ENCODE data around the gene TTC28.
A peak's percentile ranks its signal among the peaks of the same experiment; 100 is the strongest.

Gene TTC28

GRCh38 chr22:28019881-28020861, 659.5 kb downstream of the TTC28 start:
- DNase-seq (ENCODE audit: low read depth), result peak; percentile 54

GRCh38 chr22:28019360-28019759, 660.3 kb downstream of the TTC28 start:
- no peak for DNase-seq (ENCODE audit: low read depth)

GRCh38 chr22:28018461-28018927, 661.1 kb downstream of the TTC28 start:
- DNase-seq (ENCODE audit: low read depth), result no peak

GRCh38 chr22:28017859-28018258, 661.8 kb downstream of the TTC28 start:
- DNase-seq (ENCODE audit: low read depth), result no peak

- DNase-seq (ENCODE audit: low read depth), result no peak
Measured at GRCh38 chr22:28017558-28017820, 662.2 kb downstream of the TTC28 start.

GRCh38 chr22:28016781-28017557, 662.7 kb downstream of the TTC28 start:
- DNase-seq (ENCODE audit: low read depth), result no peak

GRCh38 chr22:28015676-28016601, 663.7 kb downstream of the TTC28 start:
- no peak for DNase-seq (ENCODE audit: low read depth)

GRCh38 chr22:28015046-28015425, 664.6 kb downstream of the TTC28 start:
- no peak for DNase-seq (ENCODE audit: low read depth)

- DNase-seq (ENCODE audit: low read depth), result no peak
Measured at GRCh38 chr22:28014211-28015045, 665.2 kb downstream of the TTC28 start.

GRCh38 chr22:28013611-28014010, 666.0 kb downstream of the TTC28 start:
- no peak for DNase-seq (ENCODE audit: low read depth)

- no peak for DNase-seq (ENCODE audit: low read depth)
Measured at GRCh38 chr22:28012832-28013460, 666.7 kb downstream of the TTC28 start.

- DNase-seq (ENCODE audit: low read depth), result peak; percentile 75
Measured at GRCh38 chr22:28009272-28009827, 670.3 kb downstream of the TTC28 start.

- no peak for DNase-seq (ENCODE audit: low read depth)
Measured at GRCh38 chr22:28008649-28009048, 671.0 kb downstream of the TTC28 start.

- no peak for DNase-seq (ENCODE audit: low read depth)
Measured at GRCh38 chr22:28008056-28008455, 671.6 kb downstream of the TTC28 start.

- DNase-seq (ENCODE audit: low read depth), result no peak
Measured at GRCh38 chr22:28006271-28006670, 673.4 kb downstream of the TTC28 start.

GRCh38 chr22:28005513-28005912, 674.1 kb downstream of the TTC28 start:
- no peak for DNase-seq (ENCODE audit: low read depth)

GRCh38 chr22:28004021-28004420, 675.6 kb downstream of the TTC28 start:
- no peak for DNase-seq (ENCODE audit: low read depth)

GRCh38 chr22:28002863-28003565, 676.6 kb downstream of the TTC28 start:
- no peak for DNase-seq (ENCODE audit: low read depth)

GRCh38 chr22:28002181-28002700, 677.4 kb downstream of the TTC28 start:
- peak; percentile 6 for DNase-seq (ENCODE audit: low read depth)
